OCI-LY3 (cell line): Measurements from ENCODE around the gene IL9.

Experiments
- CTCF ChIP-seq: fragments of 200-600, 300-600 bp; sonication (generic); IDR thresholded peaks from 2 replicates; pipeline ENCODE4 v1.5.1; 2014; ENCODE audit warnings: antibody characterized with exemption, low read length, low read depth
- EZH2phosphoT487 ChIP-seq: fragments of 200-600 bp; shearing (Covaris generic); IDR thresholded peaks from 2 replicates; pipeline ENCODE4 v1.6.1; 2018; ENCODE audit warnings: antibody characterized with exemption, mixed run types, low read depth

GRCh38 chr5:135873831-135874230 lies 21.8 kb downstream of the IL9 start:
- TF ChIP-seq CTCF: no peak
- TF ChIP-seq EZH2phosphoT487: no peak
